ENCODE measurements around the gene ACTRT2.

Gene ACTRT2

GRCh38 chr1:3018576-3018975 is 2.7 kb upstream of the ACTRT2 start:
- DNase-seq: no peak

GRCh38 chr1:3019007-3019515 is 2.2 kb upstream of the ACTRT2 start:
- no peak for DNase-seq

- no peak for DNase-seq
Measured at GRCh38 chr1:3019516-3020051, 1.7 kb upstream of the ACTRT2 start.

DNA sequence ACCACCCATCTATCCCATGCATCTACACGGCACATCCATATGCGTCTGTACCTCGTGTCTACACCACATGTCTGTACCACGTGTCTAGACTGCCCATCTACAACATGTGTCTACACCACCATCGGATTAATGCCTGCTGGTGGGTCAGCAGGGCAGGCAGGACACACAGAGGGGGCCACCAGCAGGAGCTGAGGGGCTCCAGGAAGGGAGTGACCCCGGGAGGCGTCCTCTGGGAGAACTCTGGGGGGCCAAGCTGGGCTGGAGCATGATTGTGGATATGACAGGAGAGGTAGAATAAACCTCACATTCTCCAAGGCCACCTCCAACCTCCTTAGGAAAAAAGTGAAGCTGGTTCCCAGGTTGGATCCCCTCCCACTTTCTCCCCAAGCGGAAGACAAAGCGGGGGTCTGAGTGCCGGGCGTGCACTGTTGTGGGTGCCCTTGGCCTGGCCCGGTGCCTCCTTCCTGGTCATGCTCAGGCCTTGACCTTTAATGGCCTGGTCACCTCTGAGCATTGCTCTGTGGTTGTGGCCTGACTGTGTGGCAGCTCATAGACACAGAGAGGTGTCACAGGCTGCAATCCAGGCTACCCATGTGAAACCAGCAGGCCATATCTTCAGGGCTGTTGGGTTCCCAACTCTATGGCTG is 881 bp upstream of the ACTRT2 start:
- DNase-seq: no peak

DNA sequence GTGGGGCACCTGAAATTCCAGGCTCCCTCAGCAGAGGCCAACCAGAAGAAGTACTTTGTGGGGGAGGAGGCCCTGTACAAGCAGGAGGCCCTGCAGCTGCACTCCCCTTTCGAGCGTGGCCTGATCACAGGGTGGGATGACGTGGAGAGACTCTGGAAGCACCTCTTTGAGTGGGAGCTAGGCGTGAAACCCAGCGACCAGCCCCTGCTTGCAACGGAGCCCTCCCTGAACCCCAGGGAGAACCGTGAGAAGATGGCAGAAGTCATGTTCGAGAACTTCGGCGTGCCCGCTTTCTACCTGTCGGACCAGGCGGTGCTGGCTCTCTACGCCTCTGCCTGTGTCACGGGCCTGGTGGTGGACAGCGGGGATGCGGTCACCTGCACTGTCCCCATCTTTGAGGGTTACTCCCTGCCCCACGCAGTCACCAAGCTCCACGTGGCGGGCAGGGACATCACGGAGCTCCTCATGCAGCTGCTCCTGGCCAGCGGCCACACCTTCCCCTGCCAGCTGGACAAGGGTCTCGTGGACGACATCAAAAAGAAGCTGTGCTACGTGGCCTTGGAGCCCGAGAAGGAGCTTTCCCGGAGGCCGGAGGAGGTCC is 634 bp downstream of the ACTRT2 start:
- DNase-seq: no peak

DNA sequence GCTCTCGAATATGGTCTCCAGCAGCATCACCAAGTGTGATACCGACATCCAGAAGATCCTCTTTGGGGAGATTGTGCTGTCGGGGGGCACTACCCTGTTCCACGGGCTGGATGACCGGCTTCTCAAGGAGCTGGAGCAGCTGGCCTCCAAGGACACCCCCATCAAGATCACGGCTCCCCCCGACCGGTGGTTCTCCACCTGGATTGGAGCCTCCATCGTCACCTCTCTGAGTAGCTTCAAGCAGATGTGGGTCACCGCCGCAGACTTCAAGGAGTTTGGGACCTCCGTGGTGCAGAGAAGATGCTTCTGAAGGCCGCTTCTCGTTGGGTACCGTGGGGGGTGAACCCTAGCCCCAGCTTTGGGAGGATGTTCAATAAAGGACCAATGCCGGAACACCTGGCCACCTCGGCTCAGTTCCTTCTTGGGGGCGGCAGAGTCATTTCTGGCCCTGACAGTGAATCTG is 1.3 kb downstream of the ACTRT2 start:
- no peak for DNase-seq

DNA sequence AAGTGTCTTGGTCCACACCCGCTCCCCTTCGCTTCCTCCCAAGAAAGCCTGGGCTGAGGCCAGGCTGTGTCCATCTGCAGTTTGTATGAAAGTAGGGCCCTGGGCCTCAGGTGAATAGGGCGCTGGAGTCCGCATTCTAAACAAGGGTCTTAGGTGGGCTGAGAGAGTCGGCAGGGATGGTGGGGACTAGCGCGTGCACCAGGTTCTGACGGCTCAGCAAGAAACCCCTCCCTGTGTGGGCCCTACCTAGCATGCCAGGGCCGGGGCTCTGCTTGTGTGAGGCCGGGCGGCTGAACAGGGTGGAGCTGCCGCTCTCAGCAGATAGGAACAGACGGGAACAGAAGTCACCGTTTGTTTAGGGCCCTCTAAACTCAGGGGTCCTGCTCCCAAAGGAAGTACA is 1.7 kb downstream of the ACTRT2 start:
- DNase-seq: no peak

- no peak for DNase-seq
Measured at GRCh38 chr1:3024019-3024418, 2.8 kb downstream of the ACTRT2 start.

- no peak for DNase-seq
Measured at GRCh38 chr1:3024588-3024987, 3.3 kb downstream of the ACTRT2 start.

GRCh38 chr1:3026124-3026523 is 4.9 kb downstream of the ACTRT2 start:
- no peak for DNase-seq

DNA sequence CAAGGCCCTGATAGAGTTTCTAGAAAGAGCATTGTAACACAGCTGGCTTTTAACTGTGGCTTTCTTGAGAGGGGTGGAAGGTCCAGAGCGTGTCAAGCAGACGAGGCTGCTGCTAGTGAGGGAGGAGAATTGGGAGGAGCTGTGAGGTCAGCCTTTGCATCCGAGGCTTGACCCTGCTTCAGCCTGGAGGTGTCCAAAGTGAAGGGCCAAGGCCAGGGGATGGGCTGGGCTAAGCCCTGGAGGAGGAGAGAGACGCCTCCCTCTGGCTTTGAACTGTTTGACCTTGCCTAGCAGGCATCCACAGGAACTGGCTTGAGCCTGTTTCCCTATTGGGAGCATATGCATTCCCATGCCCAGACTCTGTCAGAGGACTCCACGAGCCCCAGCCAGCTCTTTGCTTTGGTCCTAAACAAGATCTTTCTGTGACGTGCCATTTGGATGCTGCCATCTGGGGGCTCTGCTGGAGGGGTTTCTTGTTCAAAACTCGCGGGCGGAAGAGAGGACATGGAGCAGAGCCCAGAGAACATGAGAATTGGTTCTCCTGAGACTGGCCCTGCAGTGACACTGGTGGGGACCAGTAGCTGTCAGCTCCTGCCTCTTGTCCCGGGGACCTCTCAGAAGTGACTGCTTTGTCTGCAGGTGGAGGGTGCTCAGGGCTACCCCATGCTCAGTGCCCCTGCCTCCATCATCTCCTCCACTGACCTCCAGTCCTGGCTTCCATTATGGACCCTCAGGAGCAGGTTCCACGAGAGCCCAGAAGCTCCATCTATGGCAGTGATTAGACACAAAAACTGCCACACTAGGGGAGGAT is 5.5 kb downstream of the ACTRT2 start:
- DNase-seq: no peak

DNA sequence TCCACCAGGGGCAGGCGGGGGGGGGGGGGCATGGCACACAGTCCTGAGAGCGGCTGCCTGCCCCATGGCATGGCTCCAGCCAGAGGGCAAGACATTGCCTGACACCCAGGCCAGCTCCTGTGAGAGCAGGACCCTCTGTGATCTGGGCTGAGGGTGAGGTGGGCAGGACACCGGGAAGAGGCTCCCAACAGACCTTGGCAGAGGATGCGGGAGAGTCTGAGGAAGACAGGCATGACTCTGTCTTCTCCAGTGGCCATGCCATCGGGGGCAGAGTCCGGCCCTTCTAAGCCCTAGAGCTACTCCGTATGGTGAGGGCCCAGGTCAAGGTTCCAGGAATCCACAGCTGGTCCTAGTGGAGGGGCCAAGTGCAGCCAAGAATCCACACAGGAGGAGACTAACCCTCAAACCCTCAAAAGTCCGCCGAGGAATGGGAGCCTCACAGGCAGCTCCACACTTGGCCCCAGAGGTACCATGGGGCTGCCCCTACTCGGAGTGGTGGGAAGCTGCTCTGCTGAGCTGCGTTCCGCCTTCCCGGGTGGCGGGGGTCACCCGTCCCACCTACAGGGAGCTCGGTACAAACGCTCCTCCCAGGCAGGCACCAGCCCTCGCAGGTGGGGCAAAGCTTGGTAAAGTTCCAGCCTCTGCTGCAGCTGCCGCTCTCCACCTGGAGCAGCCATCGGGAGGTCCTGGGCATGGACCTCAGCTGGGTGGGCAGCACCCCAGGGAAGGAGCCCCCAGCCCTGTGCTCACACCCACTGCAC is 6.5 kb downstream of the ACTRT2 start:
- no peak for DNase-seq

DNA sequence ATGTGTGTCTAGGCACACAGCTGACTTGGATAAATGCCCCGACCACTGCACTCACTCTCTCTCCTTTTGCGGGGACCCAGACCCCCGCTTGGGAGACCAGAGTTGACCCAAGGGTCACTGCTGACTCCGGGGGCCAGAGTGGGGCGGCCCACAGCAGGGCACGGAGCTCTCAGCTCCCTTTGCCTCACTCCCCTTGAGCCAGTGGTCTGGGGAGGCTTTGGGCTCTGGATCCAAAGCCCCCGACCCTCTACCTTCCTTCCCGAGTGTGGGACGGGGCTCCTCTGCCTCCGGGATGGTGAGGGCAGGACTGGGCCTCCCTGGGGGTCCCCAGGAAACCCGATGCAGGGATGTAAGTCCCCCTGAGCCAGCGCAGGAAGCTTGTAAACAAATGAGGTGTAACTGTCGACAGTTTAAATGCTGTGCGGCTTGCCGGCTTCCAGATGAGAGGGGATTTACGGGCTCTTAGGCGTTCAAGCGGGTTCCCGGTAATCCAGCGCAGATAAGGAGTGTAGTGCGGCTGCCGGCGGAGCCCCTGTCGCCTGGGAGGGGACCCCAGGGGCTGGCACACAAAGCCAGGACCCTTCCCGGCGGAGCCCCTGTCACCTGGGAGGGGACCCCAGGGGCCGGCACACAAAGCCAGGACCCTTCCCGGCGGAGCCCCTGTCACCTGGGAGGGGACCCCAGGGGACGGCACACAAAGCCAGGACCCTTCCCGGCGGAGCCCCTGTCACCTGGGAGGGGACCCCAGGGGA is 7.4 kb downstream of the ACTRT2 start:
- no peak for DNase-seq

DNA sequence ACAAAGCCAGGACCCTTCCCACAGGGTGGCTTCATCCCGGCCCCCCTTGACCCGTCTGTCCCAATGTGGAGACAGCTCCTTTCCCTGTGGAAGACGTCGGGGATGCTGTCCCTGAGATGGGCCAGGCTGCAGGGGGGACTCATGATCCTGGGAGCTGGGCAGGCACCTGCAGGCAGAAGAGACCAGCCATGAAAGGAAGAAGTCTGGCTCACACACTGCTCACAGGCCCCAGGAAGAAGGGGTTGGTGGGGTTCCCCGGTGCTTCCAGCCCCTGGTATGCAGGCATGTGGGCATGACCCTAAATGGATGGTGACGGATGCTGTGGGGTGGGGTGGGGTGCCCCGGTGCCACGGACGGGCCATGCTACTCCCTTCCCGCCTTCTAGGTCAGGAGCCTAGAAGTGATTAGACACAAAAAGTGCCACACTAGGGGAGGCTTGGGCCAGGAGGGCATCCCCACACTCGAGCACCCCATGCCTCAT is 8.3 kb downstream of the ACTRT2 start:
- no peak for DNase-seq

DNA sequence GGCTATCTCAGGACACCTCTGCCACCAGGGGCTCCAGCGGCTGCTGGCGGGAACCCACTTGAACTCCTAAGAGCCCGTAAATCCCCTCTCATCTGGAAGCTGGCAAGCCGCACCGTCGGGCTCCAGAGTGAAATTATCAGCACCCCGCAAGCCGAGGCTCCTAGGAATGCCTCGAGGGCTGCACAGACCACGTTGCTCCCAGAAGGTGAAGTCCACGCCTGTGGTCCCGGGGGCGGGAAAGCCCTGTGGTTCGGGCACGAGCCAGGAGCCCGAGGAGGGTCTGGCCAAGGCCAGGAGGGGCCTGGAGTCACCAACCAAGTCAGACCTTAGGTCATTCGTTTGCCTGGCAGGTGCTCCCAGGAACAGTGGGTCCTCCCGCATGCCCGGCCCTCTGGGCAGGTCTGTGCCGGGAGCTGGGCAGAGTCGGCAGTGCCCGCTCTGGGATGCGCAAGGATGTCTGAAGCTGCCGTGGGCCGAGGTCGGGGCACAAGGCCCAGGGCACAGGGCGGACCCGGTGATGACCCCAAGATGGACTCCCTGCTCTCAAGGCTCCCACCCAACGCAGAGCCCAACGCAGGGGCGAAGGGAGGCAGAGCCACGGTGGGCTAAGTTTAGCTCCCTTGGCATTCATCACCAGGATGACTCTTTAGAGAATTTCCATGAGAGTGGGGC is 8.9 kb downstream of the ACTRT2 start:
- DNase-seq: no peak

DNA sequence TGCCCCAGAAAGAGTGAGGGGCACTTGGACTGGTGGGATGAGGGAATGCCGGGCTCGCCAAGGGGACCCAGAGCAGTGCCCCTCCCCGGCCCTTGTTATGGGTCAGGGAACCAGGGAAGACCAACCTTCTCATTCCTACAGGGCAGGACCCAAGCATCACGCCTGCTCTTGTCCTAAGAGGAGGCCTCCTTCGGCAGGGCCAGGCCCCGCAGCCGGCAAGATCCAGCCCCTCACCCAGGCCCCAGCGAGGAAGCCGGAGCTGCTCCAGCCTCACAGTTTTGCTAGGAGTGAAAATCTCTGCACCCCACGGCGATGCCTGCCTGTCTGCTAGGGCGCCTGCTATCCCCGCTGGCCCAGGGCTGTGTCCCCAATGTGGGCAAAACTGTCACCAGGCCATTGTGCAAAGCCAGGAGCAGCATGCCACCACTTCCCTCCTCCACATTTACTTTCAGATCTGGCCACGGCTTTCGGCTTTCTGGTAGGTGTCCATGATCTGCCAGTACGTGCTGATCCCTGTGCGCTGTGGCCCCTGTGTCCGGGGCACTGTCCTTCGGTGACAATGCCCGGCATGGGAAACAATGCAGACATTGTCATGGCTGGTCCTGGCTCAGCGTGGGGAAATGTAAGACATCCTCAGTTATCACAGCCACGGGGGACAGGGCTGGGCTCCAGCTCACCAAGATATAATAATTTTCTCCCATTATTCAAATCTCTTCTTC is 9.6 kb downstream of the ACTRT2 start:
- DNase-seq: no peak

DNA sequence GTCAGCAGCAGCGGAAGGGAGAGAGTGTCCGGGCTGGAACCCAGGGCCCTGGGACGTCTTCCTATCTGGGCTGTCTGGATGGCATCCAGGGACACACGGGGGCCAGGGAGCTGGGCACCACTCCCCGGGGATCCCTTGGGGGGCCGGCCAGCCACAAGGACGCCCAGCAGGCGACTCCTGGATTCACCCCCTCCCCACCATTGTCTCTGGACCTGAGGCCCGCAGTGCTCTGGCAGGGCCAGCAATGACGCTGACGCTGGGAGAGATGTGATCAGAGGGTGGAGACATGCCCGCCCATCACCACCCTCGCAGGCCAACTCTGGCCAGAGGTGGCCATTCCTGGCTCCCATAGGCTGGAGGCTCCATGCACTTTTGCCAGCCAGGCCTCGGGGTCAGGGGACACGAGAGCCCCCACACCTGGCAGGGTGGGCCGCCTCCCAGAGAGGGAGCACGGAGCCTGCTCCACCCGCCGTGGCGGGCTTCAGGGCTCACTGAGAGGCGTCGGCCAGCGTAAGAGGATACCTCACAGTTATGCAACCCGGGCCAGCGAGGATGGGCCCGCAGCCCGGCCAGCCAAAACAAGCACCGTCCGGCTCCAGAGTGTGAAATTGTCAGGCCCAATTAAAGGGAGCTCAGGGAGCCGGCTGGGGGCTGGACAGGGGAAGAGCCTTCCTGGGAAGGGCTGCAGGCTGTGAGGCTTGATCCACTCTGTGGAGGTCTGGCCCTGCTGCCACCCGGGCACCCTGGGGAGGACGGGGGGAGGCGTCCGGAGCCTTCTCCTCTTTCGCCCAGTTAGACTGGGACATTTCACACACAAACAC is 10.3 kb downstream of the ACTRT2 start:
- no peak for DNase-seq

GRCh38 chr1:3032371-3033039 is 11.2 kb downstream of the ACTRT2 start:
- DNase-seq: no peak

All from CD4-positive, alpha-beta T cell treated with Interleukin-21 for 1 hour (primary cell).